Breast epithelium (tissue), 4 donors: ENCODE data around the gene PPP5C. TPM values are rescaled to one million over a fixed set of nuclear protein-coding genes. Genes with fewer than 3 reads are reported as not detected.

Experiments used
- DNase-seq, 2 donors: peaks; one replicate each; pipeline ENCODE4 v3.0.0-alpha.2; 2019; ENCODE audit warnings: low spot score in 2 of 2
- H3K27ac ChIP-seq, 2 donors: fragments of 200-600 bp; sonication (generic) in 1 of 2; one replicate each; pipeline ENCODE4 v1.5.1; 2016 to 2019; ENCODE audit warnings: mild to moderate bottlenecking in 1 of 2
- H3K27me3 ChIP-seq, 2 donors: fragments of 200-600 bp; sonication (generic) in 1 of 2; one replicate each; pipeline versions ENCODE4 v1.5.1 to v1.6.0; 2017 to 2019; ENCODE audit warnings: control low read depth in 1 of 2, mild to moderate bottlenecking in 1 of 2
- H3K36me3 ChIP-seq: fragments of 200-600 bp; one replicate; pipeline ENCODE4 v1.5.1; 2019
- H3K4me1 ChIP-seq, 2 donors: fragments of 200-600 bp; sonication (generic); one replicate each; pipeline ENCODE4 v1.5.1; 2016 to 2019; ENCODE audit warnings: control low read depth in 1 of 2
- H3K4me3 ChIP-seq, 3 donors: fragments of 200-600 bp; sonication (generic); 1 replicate in 2 of 3; 2 replicates in 1 of 3; pipeline ENCODE4 v1.5.1; 2016 to 2019; ENCODE audit warnings: mild to moderate bottlenecking in 3 of 3, moderate library complexity in 2 of 3
- H3K9me3 ChIP-seq, 2 donors: fragments of 200-600 bp; sonication (generic) in 1 of 2; one replicate each; pipeline ENCODE4 v1.5.1; 2016 to 2019; ENCODE audit warnings: control low read depth in 1 of 2
- POLR2A ChIP-seq: fragments of 450-650 bp; IDR thresholded peaks from one replicate; pipeline ENCODE4 v1.6.1; 2016; ENCODE audit warnings: antibody characterized with exemption, mild to moderate bottlenecking, moderate library complexity
- POLR2AphosphoS5 ChIP-seq, 3 donors: sonication (generic); formaldehyde crosslinking; IDR thresholded peaks; one replicate each; pipeline ENCODE4 v1.6.1; 2017; ENCODE audit warnings: antibody characterized with exemption in 3 of 3
- intact Hi-C: fragments of 100-400 bp; cut with DNase I; formaldehyde crosslinking; loops from one replicate; pipeline ENCODE4 v1.15.1; 2023; ENCODE audit warnings: low total_unique reads
- total RNA-seq, 3 donors: library from RNA; depleted of rRNA; stranded (reverse); fragments of >200 nt; gene quantifications; one replicate each; pipeline ENCODE4 v1.1.0, GENCODE V29; 2016
- TF ChIP-seq, protein P1 (sequence below), 3 donors: fragments of 450-650 bp; IDR thresholded peaks; one replicate each; pipeline ENCODE4 v1.5.1; 2016 to 2017; ENCODE audit warnings: antibody characterized with exemption in 3 of 3, mild to moderate bottlenecking in 3 of 3, moderate library complexity in 3 of 3

Gene PPP5C
- total RNA-seq, 3 donors from 2014 or later: 41.3 to 72.4 (median 58.7) TPM

DNA sequence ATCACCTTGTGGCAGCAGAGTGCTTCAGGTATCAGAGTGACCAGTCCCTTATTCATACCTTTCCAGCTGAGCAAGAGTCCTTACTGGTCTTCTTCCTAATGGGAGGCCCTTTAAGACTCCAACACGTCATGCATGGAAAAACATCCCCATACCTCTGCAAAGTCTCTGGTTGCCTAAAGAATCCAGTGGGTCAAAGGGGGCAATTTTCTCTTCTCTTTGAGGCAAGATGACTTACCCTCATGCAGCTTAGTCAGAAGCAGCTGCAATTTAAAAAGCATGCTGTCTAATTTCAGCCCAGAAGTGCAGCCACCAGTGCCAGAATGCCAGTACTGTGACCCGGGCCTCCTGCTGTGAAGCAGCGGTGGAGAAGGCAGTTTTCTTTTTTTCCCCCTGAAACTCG, 18.7 kb downstream of the PPP5C start:
- Histone ChIP-seq H3K27ac (no peak overlapping the region), H3K9me3 (no peaks in the 10 kb centered on the region), H3K4me1 (no peaks in the 10 kb centered on the region), H3K27me3 (no peaks in the 10 kb centered on the region), H3K36me3 (no peaks in the 10 kb centered on the region), H3K4me3 (no peak overlapping the region)
- intact Hi-C loops: no loop called here
- no peak for DNase-seq
- TF ChIP-seq, protein P1, sequence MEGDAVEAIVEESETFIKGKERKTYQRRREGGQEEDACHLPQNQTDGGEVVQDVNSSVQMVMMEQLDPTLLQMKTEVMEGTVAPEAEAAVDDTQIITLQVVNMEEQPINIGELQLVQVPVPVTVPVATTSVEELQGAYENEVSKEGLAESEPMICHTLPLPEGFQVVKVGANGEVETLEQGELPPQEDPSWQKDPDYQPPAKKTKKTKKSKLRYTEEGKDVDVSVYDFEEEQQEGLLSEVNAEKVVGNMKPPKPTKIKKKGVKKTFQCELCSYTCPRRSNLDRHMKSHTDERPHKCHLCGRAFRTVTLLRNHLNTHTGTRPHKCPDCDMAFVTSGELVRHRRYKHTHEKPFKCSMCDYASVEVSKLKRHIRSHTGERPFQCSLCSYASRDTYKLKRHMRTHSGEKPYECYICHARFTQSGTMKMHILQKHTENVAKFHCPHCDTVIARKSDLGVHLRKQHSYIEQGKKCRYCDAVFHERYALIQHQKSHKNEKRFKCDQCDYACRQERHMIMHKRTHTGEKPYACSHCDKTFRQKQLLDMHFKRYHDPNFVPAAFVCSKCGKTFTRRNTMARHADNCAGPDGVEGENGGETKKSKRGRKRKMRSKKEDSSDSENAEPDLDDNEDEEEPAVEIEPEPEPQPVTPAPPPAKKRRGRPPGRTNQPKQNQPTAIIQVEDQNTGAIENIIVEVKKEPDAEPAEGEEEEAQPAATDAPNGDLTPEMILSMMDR (IDR thresholded peaks at IDR 0.05): no peak
- TF ChIP-seq POLR2AphosphoS5 (IDR thresholded peaks at IDR 0.05) (no peak), POLR2A (no peak)

DNA sequence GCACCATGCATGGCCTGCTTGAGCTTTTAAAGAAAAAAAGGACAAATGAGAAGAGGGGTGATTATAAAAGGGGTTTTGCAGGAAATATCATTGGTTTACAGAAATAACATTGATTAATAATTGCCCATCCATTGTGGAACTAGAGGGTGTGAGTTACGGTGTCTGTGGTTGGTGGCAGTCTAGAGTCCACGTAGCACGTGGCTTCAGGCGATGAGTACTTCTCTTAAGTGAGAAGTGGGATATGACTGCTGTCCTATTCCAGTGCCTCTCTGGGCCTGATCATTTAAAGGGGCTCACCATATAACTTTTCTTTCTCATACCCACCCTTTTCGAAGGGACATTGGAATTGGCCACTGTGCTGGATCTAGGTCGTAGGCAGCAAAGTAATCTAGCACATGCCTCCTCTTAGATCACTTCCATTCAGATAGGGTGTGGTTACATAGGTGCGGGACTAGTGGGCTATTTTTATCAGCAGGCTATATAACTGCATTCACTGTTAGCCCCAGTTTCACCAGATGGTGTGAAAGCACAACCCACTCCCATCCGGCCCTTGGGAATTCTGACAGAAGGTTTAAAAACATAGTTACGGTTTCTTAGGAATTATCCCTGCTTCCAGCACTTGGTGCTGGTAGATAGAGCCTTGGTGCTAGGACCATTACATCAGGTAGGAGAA, 19.9 kb downstream of the PPP5C start:
- H3K4me1 ChIP-seq: peaks cover 4 to 7% of the 10 kb centered on the region in 2 donors
- H3K4me3 ChIP-seq: no peak overlapping the region
- no peak for TF ChIP-seq POLR2AphosphoS5 (IDR thresholded peaks at IDR 0.05)
- TF ChIP-seq, protein P1 (IDR thresholded peaks at IDR 0.05): no peak
- TF ChIP-seq POLR2A: no peak
- H3K36me3 ChIP-seq: no peaks in the 10 kb centered on the region
- H3K27ac ChIP-seq: no peak overlapping the region
- H3K27me3 ChIP-seq: no peaks in the 10 kb centered on the region
- no peak for DNase-seq
- H3K9me3 ChIP-seq: no peaks in the 10 kb centered on the region
- intact Hi-C loops: no loop called here

DNA sequence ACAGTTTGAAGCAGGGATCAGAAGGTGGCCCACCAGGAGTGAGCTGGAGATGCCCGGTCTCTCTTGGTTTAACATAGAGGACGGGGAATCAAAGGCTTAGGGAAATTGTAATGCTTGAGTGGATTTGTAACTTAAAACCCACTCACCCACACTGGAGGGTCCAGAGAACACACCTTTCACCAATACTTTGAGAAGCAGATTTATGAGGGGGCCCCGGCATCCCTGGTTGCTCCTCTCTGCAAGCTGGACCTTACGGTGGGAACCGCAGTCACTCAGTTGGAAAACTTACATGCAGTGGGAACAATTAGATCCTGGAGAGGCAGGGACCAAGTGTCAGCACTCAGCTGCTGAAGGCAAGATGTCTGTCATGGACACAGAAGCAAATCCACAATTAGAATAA, 20.5 kb downstream of the PPP5C start:
- no peaks in the 10 kb centered on the region for H3K27me3 ChIP-seq
- H3K36me3 ChIP-seq: no peaks in the 10 kb centered on the region
- H3K4me3 ChIP-seq: no peak overlapping the region
- H3K9me3 ChIP-seq: no peaks in the 10 kb centered on the region
- peaks cover 9 to 10% of the 10 kb centered on the region in 2 donors for H3K4me1 ChIP-seq
- DNase-seq: no peak
- TF ChIP-seq POLR2AphosphoS5 (IDR thresholded peaks at IDR 0.05): no peak
- TF ChIP-seq, protein P1 (IDR thresholded peaks at IDR 0.05): no peak
- intact Hi-C loops: no loop called here
- no peak overlapping the region for H3K27ac ChIP-seq

DNA sequence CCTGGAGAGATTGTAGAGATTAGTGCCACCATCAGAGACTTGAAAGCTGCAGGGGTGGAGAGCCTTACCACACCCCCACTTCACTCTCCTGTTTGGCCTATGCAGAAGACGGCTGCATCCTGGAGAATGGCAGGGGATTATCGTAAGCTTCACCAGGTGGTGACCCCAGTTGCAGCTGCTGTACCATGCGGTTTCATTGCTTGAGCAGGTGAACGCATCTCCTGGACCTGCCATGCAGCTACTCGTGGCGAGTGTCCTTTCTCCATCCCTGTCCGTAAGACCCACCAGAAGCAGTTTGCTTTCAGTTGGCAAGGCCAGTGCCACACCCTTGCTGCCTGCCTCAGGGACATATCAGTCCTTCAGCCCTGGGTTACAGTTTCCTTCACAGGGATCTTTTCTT, 21.2 kb downstream of the PPP5C start:
- TF ChIP-seq POLR2AphosphoS5 (IDR thresholded peaks at IDR 0.05) (no peak), POLR2A (no peak)
- TF ChIP-seq, protein P1 (IDR thresholded peaks at IDR 0.05): no peak

DNA sequence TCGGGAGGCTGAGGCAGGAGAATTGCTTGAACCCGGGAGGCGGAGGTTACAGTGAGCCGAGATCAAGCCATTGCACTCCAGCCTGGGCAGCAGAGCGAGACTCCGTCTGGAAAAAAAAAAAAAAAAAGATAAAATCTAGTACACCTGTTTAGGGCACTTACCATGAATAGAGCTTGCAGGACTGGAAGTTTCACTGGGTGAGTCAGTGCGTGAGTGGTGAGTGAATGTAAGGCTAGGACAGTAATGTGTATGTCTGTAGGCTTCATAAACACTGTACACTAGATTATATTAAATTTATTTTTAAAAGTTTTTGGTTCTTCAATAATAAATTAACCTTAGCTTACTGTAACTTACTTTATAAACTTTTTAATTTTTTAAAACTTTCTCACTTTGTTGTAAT, 22.9 kb downstream of the PPP5C start:
- intact Hi-C loops: no loop called here
- TF ChIP-seq POLR2A (no peak), POLR2AphosphoS5 (IDR thresholded peaks at IDR 0.05) (no peak)
- TF ChIP-seq, protein P1 (IDR thresholded peaks at IDR 0.05): no peak
- Histone ChIP-seq H3K9me3 (no peaks in the 10 kb centered on the region), H3K4me1 (peaks cover 28 to 34% of the 10 kb centered on the region in 2 donors), H3K27me3 (no peaks in the 10 kb centered on the region), H3K36me3 (no peaks in the 10 kb centered on the region), H3K4me3 (no peak overlapping the region), H3K27ac (no peak overlapping the region)
- DNase-seq: peak in 1 of 2 donors; percentile 33

More for the DNA sequence above, 21.2 kb downstream of the PPP5C start:
- Histone ChIP-seq H3K36me3 (no peaks in the 10 kb centered on the region), H3K27ac (no peak overlapping the region), H3K9me3 (no peaks in the 10 kb centered on the region), H3K27me3 (no peaks in the 10 kb centered on the region), H3K4me1 (peaks cover 16 to 17% of the 10 kb centered on the region in 2 donors), H3K4me3 (no peak overlapping the region)
- DNase-seq: no peak
- intact Hi-C loops: no loop called here
